ENCODE measurements around the gene TSSK3.

DNA sequence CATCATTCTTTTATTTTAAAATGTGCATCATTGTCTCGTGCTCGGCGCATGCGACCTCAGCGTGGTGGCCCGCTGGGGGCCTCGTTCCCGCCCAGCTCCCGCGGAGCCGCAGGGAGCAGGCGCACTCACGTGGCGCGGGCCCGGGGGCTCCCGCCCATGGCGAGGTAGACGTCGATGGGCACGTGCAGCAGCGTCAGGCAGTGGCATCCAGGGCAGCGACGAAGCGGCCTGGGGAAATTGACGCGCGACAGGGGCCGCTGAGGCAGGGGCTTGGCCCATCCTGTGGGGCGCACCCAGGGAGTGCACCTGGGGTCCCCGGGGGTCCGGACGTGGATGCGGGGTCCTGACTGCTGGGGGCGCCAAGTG is 1.0 kb upstream of the TSSK3 start:
- TF ChIP-seq, protein P1, sequence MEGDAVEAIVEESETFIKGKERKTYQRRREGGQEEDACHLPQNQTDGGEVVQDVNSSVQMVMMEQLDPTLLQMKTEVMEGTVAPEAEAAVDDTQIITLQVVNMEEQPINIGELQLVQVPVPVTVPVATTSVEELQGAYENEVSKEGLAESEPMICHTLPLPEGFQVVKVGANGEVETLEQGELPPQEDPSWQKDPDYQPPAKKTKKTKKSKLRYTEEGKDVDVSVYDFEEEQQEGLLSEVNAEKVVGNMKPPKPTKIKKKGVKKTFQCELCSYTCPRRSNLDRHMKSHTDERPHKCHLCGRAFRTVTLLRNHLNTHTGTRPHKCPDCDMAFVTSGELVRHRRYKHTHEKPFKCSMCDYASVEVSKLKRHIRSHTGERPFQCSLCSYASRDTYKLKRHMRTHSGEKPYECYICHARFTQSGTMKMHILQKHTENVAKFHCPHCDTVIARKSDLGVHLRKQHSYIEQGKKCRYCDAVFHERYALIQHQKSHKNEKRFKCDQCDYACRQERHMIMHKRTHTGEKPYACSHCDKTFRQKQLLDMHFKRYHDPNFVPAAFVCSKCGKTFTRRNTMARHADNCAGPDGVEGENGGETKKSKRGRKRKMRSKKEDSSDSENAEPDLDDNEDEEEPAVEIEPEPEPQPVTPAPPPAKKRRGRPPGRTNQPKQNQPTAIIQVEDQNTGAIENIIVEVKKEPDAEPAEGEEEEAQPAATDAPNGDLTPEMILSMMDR (IDR thresholded peaks at IDR 0.05) = no peak
- no peak for TF ChIP-seq POLR2AphosphoS5 (IDR thresholded peaks at IDR 0.05)

Data from transverse colon (tissue), 4 donors.